Loucy (cell line): Measurements from ENCODE around the gene TMEM86A.

Experiments
- H2AFZ ChIP-seq: fragments of 200-600 bp; sonication (generic); 2 replicates; pipeline ENCODE4 v1.6.0; 2016; ENCODE audit warnings: antibody characterized with exemption, mild to moderate bottlenecking, low read length, moderate library complexity
- H3F3A ChIP-seq: fragments of 200-600 bp; 2 replicates; pipeline ENCODE4 v1.6.0; 2016; ENCODE audit warnings: antibody characterized with exemption, low read depth, mild to moderate bottlenecking
- H3K27me3 ChIP-seq: fragments of 200-600 bp; sonication (generic); 2 replicates; pipeline ENCODE4 v1.6.1; 2014; ENCODE audit warnings: low read length, mild to moderate bottlenecking; ENCODE audit not compliant: insufficient read depth, poor library complexity, severe bottlenecking
- H3K36me3 ChIP-seq: fragments of 200-600 bp; sonication (generic); 2 replicates; pipeline ENCODE4 v1.6.1; 2016; ENCODE audit warnings: low read length; ENCODE audit not compliant: insufficient read depth
- H3K4me1 ChIP-seq: fragments of 200-600 bp; sonication (generic); 2 replicates; pipeline ENCODE4 v1.5.1; 2014; ENCODE audit warnings: low read length, mild to moderate bottlenecking; ENCODE audit not compliant: insufficient read depth, poor library complexity, severe bottlenecking
- H3K4me2 ChIP-seq: fragments of 200-600 bp; sonication (generic); 2 replicates; pipeline ENCODE4 v1.6.0; 2014; ENCODE audit warnings: antibody characterized with exemption, low read length, low read depth, mild to moderate bottlenecking; ENCODE audit not compliant: poor library complexity, severe bottlenecking
- H3K4me3 ChIP-seq: fragments of 200-600 bp; sonication (generic); 2 replicates; pipeline ENCODE4 v1.5.1; 2014; ENCODE audit warnings: low read length, mild to moderate bottlenecking, mixed read lengths; ENCODE audit not compliant: poor library complexity, severe bottlenecking
- H3K79me2 ChIP-seq: fragments of 200-600 bp; sonication (generic); 2 replicates; pipeline ENCODE4 v1.6.1; 2014; ENCODE audit warnings: low read length; ENCODE audit not compliant: insufficient read depth
- H3K9ac ChIP-seq: fragments of 200-600 bp; sonication (generic); 2 replicates; pipeline ENCODE4 v1.6.0; 2014; ENCODE audit warnings: mild to moderate bottlenecking, low read depth, low read length, moderate library complexity; ENCODE audit not compliant: poor library complexity, severe bottlenecking
- H3K9me2 ChIP-seq: fragments of 200-600 bp; sonication (generic); replicated peaks from 2 replicates; pipeline ENCODE4 v1.6.1; 2016; ENCODE audit warnings: low read depth, low read length, mixed read lengths
- H3K9me3 ChIP-seq: fragments of 200-600 bp; sonication (generic); 2 replicates; pipeline ENCODE4 v1.6.1; 2014; ENCODE audit warnings: mild to moderate bottlenecking, antibody characterized with exemption, low read length, low read depth; ENCODE audit not compliant: insufficient read depth
- H4K20me1 ChIP-seq: fragments of 200-600 bp; sonication (generic); 2 replicates; pipeline ENCODE4 v1.6.0; 2014; ENCODE audit warnings: antibody characterized with exemption, low read length, mild to moderate bottlenecking; ENCODE audit not compliant: insufficient read depth, poor library complexity, severe bottlenecking
- EZH2phosphoT487 ChIP-seq: fragments of 200-600 bp; IDR thresholded peaks from 2 replicates; pipeline ENCODE4 v1.6.1; 2018; ENCODE audit warnings: antibody characterized with exemption, mild to moderate bottlenecking, moderate library complexity, borderline replicate concordance
- TF ChIP-seq, protein P1 (sequence below): fragments of 200-600 bp; sonication (generic); conservative IDR thresholded peaks from 2 replicates; pipeline ENCODE4 v1.5.1; 2014; ENCODE audit warnings: mild to moderate bottlenecking, antibody characterized with exemption, low read length

TMEM86A gene

DNA sequence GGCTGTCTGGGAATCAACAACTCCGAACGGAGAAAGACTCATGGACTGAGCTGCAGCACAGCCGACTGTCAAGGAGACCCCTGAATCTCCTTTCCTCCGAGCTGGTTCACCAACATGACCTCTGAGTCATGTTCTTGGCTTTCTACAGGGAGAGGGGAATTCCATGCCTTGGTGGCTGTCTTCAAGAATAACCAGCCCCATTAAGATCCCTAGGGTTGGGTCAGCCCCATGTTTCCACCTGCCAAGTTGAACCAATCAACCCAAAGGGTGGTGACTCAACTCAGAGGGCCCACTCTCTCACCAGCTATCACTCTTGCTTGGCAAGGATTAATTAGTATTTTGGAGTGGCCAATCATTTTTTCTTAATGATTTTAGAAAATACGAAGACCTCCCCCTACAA is 55.7 kb downstream of the TMEM86A start:
- TF ChIP-seq EZH2phosphoT487 = no peak
- TF ChIP-seq, protein P1, sequence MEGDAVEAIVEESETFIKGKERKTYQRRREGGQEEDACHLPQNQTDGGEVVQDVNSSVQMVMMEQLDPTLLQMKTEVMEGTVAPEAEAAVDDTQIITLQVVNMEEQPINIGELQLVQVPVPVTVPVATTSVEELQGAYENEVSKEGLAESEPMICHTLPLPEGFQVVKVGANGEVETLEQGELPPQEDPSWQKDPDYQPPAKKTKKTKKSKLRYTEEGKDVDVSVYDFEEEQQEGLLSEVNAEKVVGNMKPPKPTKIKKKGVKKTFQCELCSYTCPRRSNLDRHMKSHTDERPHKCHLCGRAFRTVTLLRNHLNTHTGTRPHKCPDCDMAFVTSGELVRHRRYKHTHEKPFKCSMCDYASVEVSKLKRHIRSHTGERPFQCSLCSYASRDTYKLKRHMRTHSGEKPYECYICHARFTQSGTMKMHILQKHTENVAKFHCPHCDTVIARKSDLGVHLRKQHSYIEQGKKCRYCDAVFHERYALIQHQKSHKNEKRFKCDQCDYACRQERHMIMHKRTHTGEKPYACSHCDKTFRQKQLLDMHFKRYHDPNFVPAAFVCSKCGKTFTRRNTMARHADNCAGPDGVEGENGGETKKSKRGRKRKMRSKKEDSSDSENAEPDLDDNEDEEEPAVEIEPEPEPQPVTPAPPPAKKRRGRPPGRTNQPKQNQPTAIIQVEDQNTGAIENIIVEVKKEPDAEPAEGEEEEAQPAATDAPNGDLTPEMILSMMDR = no peak
- H3K4me1 ChIP-seq = no peaks in the 10 kb centered on the region

More for the DNA sequence above, 55.7 kb downstream of the TMEM86A start:
- H2AFZ ChIP-seq = no peak overlapping the region
- no peaks in the 10 kb centered on the region for H3K9me3 ChIP-seq
- H4K20me1 ChIP-seq = no peaks in the 10 kb centered on the region
- no peaks in the 10 kb centered on the region for H3F3A ChIP-seq
- no peak overlapping the region for H3K4me3 ChIP-seq
- no peak overlapping the region for H3K9ac ChIP-seq
- H3K79me2 ChIP-seq = no peaks in the 10 kb centered on the region
- H3K27me3 ChIP-seq = no peaks in the 10 kb centered on the region
- H3K36me3 ChIP-seq = no peaks in the 10 kb centered on the region
- H3K9me2 ChIP-seq = no peaks in the 10 kb centered on the region
- H3K4me2 ChIP-seq = no peak overlapping the region
